Caco-2 (cell line): ENCODE results near the gene MAPK12. TPM values are rescaled to one million over a fixed set of nuclear protein-coding genes. Genes with fewer than 3 reads are reported as not detected.
A peak's percentile ranks its signal among the peaks of the same experiment; 100 is the strongest.

Source experiments
- BruUV-seq: library from RNA; stranded (reverse); fragments of 400-500 nt; replicated peaks from 2 replicates; lab custom pipeline; 2021; lab: Mats Ljungman, UMichigan
- CTCF ChIA-PET: fragments of 300-600 bp; sonication (Branson Sonifier 250); formaldehyde crosslinking; loops from one replicate; lab custom pipeline; 2022; ENCODE audit warnings: antibody characterized with exemption; lab: Charles Lee
- POLR2A ChIA-PET: fragments of 300-600 bp; sonication (Branson Sonifier 250); formaldehyde crosslinking; loops from one replicate; lab custom pipeline; 2022; ENCODE audit warnings: antibody characterized with exemption; lab: Charles Lee
- DNase-seq, 2 experiments: peaks; one replicate each; pipeline versions ENCODE4 v3.0.0 to v3.0.0-alpha.2; 2020 to 2022
- H3K27me3 ChIP-seq: replicated peaks from 2 replicates; pipeline ENCODE4 v1.6.0; 2011; ENCODE audit warnings: low read length; ENCODE audit not compliant: control insufficient read depth, insufficient read depth
- H3K36me3 ChIP-seq: 2 replicates; pipeline ENCODE4 v1.5.1; 2011; ENCODE audit warnings: low read length; ENCODE audit not compliant: control insufficient read depth, insufficient read depth
- H3K4me1 ChIP-seq: fragments of 250-450 bp; sonication (Bioruptor Pico); 2 replicates; pipeline ENCODE4 v1.5.1; 2020; ENCODE audit warnings: mild to moderate bottlenecking
- H3K4me3 ChIP-seq: 2 replicates; pipeline ENCODE4 v1.5.1; 2011; ENCODE audit warnings: low read depth, mild to moderate bottlenecking, control low read depth, low read length
- H3K9me3 ChIP-seq: fragments of 250-450 bp; sonication (Bioruptor Pico); 2 replicates; pipeline ENCODE4 v1.5.1; 2020; ENCODE audit warnings: mild to moderate bottlenecking, moderate library complexity
- H3K27ac Mint-ChIP-seq: one replicate; pipeline ENCODE4 v1.8.0; 2022; ENCODE audit warnings: mixed read lengths; ENCODE audit not compliant: unreplicated experiment
- H3K27me3 Mint-ChIP-seq: one replicate; pipeline ENCODE4 v1.8.0; 2022; ENCODE audit warnings: mixed read lengths; ENCODE audit not compliant: insufficient read depth, unreplicated experiment
- H3K36me3 Mint-ChIP-seq: one replicate; pipeline ENCODE4 v1.8.0; 2022; ENCODE audit warnings: mild to moderate bottlenecking, mixed read lengths; ENCODE audit not compliant: insufficient read depth, unreplicated experiment
- H3K4me1 Mint-ChIP-seq: one replicate; pipeline ENCODE4 v1.8.0; 2022; ENCODE audit warnings: low read depth, mixed read lengths; ENCODE audit not compliant: unreplicated experiment
- H3K4me3 Mint-ChIP-seq: one replicate; pipeline ENCODE4 v1.8.0; 2022; ENCODE audit warnings: mild to moderate bottlenecking, moderate library complexity, mixed read lengths; ENCODE audit not compliant: unreplicated experiment
- H3K9me3 Mint-ChIP-seq: one replicate; pipeline ENCODE4 v1.8.0; 2022; ENCODE audit warnings: mixed read lengths; ENCODE audit not compliant: unreplicated experiment
- CTCF ChIP-seq, 2 experiments: fragments of 200-600 bp in 1 of 2; IDR thresholded peaks; 1 replicate in 1 of 2; 2 replicates in 1 of 2; pipeline versions ENCODE4 v1.5.1 to v1.8.0; 2011 to 2022; ENCODE audit warnings: antibody characterized with exemption in 1 of 2, control low read depth in 1 of 2, inconsistent platforms in 1 of 2, low read depth in 1 of 2, low read length in 1 of 2, mild to moderate bottlenecking in 1 of 2, moderate library complexity in 1 of 2; ENCODE audit not compliant: insufficient read depth in 1 of 2, severe bottlenecking in 1 of 2, unreplicated experiment in 1 of 2
- intact Hi-C: fragments of 100-400 bp; cut with micrococcal nuclease; formaldehyde crosslinking; loops from one replicate; pipeline ENCODE4 v1.10.0; 2022; ENCODE audit not compliant: unreplicated experiment
- total RNA-seq: library from RNA; stranded (reverse); gene quantifications from 2 replicates; pipeline ENCODE4 v1.2.3, GENCODE V29; 2022

MAPK12 gene
- total RNA-seq, 1 experiment from 2014 or later = 37.4 TPM

GRCh38 chr22:50264946-50265669, 3.6 kb upstream of the MAPK12 start:
- ChIA-PET POLR2A (no interaction called here), CTCF (interaction anchor here (1.0 kb wide), 1 partner anchor 14 kb away, joined by 3 read pairs; the partner anchor contains the start of gene HDAC10)
- intact Hi-C loops = no loop called here
- BruUV-seq = no TSS peak
- peaks cover 14% of the 10 kb centered on the region; the same call in 1 of the 2 replicates for H3K4me1 ChIP-seq
- TF ChIP-seq CTCF (IDR thresholded peaks at IDR 0.05; ENCODE audit: insufficient read depth in 1 of 2, low read depth in 1 of 2, low read length in 1 of 2, severe bottlenecking in 1 of 2, unreplicated experiment in 1 of 2) = no peak
- H3K36me3 ChIP-seq = no peaks in the 10 kb centered on the region
- H3K27me3 ChIP-seq = no peaks in the 10 kb centered on the region
- no peaks in the 10 kb centered on the region for H3K4me1 Mint-ChIP-seq
- no peaks in the 10 kb centered on the region for H3K36me3 Mint-ChIP-seq
- H3K9me3 ChIP-seq = no peaks in the 10 kb centered on the region
- DNase-seq = no peak
- H3K4me3 ChIP-seq = no peak overlapping the region
- no peak overlapping the region for H3K27ac Mint-ChIP-seq
- H3K9me3 Mint-ChIP-seq = no peaks in the 10 kb centered on the region
- H3K4me3 Mint-ChIP-seq = no peak overlapping the region
- no peaks in the 10 kb centered on the region for H3K27me3 Mint-ChIP-seq

DNA sequence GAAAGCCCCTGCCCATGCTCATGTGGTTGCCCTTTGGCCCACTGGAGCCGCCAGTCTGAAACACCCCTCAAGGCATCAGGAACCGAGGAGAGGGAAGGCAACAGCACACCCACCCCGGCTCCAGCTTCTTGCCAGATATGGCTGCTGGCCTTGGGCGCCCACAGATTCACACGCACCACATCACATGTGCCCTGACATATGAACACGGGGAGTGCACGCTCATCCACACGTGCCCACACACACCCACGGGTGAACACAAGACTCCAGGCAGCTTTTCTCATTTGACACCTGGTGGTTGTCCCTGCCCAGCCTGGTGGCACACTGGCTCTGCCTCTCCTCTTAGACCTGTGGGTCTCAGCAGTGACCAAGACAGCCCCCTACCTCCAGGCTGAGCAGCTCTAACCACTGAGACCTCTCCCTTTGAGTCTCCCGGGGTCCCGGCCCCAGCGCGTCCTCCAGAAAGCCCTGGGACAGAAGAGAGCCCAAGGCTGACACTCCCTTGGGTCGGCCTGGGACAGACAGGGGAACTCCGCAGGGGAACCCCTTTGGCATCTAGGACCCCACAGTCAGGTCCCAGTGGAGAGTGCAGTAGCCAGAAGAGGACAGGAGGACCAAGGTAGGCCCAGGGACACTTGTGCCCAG, 2.7 kb upstream of the MAPK12 start:
- Mint-ChIP-seq H3K4me3 (no peak overlapping the region), H3K36me3 (no peaks in the 10 kb centered on the region), H3K27me3 (no peaks in the 10 kb centered on the region), H3K27ac (no peak overlapping the region), H3K4me1 (no peaks in the 10 kb centered on the region), H3K9me3 (no peaks in the 10 kb centered on the region)
- CTCF ChIA-PET = no interaction called here
- no peak for TF ChIP-seq CTCF (IDR thresholded peaks at IDR 0.05; ENCODE audit: insufficient read depth in 1 of 2, low read depth in 1 of 2, low read length in 1 of 2, severe bottlenecking in 1 of 2, unreplicated experiment in 1 of 2)
- no peaks in the 10 kb centered on the region for H3K27me3 ChIP-seq
- H3K9me3 ChIP-seq = no peaks in the 10 kb centered on the region
- POLR2A ChIA-PET = no interaction called here
- DNase-seq = no peak
- no peaks in the 10 kb centered on the region for H3K36me3 ChIP-seq
- peaks cover 11% of the 10 kb centered on the region; the same call in 1 of the 2 replicates for H3K4me1 ChIP-seq
- intact Hi-C loops = no loop called here
- H3K4me3 ChIP-seq = no peak overlapping the region
- BruUV-seq = no TSS peak

- Histone ChIP-seq H3K36me3 (no peaks in the 10 kb centered on the region), H3K27me3 (no peaks in the 10 kb centered on the region), H3K9me3 (no peaks in the 10 kb centered on the region), H3K4me3 (no peak overlapping the region), H3K4me1 (peaks cover 11% of the 10 kb centered on the region; the same call in 1 of the 2 replicates)
- TF ChIP-seq CTCF (IDR thresholded peaks at IDR 0.05; ENCODE audit: insufficient read depth in 1 of 2, low read depth in 1 of 2, low read length in 1 of 2, severe bottlenecking in 1 of 2, unreplicated experiment in 1 of 2) = no peak
- intact Hi-C loops = no loop called here
- CTCF ChIA-PET = interaction anchor here (1.6 kb wide), 1 partner anchor 12 kb away, joined by 5 read pairs; the partner anchor contains the start of gene HDAC10
- Mint-ChIP-seq H3K27ac (no peak overlapping the region), H3K36me3 (no peaks in the 10 kb centered on the region), H3K9me3 (no peaks in the 10 kb centered on the region), H3K4me1 (no peaks in the 10 kb centered on the region), H3K27me3 (no peaks in the 10 kb centered on the region), H3K4me3 (peak overlapping the region; percentile 72)
- DNase-seq = no peak
- POLR2A ChIA-PET = no interaction called here
- BruUV-seq = no TSS peak
Measured at GRCh38 chr22:50262973-50263617, 1.6 kb upstream of the MAPK12 start.
